Activated CD4-positive, alpha-beta T cell treated with anti-CD3 and anti-CD28 coated beads for 4 hours (primary cell): Measurements from ENCODE around the gene LMTK3.
"Not testable (repeated sequence)": the region's sequence is repeated elsewhere in the genome, so short reads cannot be mapped to it uniquely, and the experiment has no call there.

Experiments used
- DNase-seq, 2 donors: peaks; one replicate each; pipeline ENCODE4 v3.0.0-alpha.2; 2020

The LMTK3 gene

DNA sequence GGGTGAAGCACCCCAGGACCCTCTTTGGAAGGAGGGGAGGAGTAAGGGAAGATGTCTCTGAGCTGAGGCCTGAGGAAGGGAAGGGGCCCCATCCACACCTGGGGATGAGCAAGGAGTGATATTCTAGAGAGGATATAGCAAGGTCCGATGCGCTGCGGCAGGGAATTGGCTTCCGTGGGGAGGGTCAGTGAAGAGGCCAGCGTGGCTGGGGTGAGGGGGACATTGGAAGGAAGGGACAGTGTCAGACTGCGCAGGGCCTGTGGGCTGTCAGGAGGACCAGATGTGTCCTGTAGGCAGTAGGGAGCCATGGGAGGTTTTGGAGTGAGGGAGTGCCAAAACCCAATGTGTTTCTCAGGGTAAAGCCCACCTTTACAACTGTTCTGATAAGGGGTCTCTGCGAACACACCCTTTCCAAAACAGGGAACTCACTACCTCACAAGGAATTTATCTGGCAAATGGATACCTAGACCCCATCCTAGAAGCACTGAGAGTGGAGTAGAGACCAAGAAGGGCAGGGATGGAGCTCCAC is 3.7 kb downstream of the LMTK3 start:
- no peak for DNase-seq

DNA sequence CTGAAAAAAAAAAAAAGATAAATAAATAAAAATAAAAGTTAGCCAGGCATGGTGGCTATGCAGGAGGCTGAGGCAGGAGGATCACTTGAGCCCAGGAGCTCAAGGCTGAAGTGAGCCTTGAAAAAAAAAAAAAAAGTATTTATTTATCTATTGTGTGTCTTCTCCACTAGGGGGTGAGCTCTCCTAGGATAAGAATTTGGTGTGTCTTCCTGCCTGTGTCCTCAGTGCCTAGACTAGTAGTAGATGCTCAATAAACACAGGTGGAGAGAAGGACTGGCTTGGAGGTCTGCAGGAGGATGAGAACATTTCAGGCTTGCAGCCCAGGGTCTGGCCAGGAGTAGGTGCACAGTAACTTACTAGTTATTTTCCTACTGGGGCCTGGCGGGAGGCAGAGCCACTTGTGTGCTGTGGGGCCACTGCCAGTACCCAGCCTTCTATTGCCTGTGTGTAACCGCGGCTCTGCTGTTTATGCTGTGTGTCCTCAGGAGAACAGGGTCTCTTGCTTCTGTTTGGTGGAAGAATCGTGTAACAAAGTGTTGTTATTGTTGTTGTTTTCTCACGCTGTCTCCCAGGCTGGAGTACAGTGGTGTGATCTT is 5.4 kb downstream of the LMTK3 start:
- DNase-seq = no peak

DNA sequence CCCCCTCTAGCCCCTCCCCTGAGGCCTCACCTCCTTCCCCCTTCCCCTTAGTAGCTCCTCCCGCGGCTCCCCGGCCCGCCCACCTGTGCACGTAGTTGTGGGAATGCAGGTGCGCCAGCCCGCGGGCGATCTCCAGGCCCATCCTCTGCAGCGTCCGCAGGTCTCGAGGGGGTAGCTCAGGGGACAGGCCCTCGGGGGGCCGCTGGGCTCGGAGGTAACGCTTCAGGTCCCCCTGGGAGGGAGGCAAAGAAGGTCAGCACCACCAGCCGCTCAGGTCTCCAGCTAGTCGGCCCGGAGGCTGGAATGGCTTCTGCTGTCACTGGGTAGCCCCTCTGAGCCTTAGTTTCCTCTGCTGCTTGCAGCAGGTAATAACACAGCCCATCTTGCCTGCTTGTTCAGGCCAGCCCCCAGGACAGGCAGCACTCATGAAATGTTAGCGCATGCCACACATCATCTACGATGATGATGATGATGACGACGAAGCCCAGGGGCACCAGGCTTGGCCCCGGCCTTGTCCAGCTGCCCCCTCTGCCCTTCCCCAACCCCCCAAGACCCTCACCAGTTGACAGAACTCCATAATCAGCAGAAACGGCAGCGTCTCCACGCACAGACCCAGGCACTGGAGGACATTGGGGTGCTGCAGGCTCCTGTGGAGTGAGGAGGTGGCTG is 9.2 kb downstream of the LMTK3 start:
- DNase-seq = peak in 1 of 2 donors; percentile 71

DNA sequence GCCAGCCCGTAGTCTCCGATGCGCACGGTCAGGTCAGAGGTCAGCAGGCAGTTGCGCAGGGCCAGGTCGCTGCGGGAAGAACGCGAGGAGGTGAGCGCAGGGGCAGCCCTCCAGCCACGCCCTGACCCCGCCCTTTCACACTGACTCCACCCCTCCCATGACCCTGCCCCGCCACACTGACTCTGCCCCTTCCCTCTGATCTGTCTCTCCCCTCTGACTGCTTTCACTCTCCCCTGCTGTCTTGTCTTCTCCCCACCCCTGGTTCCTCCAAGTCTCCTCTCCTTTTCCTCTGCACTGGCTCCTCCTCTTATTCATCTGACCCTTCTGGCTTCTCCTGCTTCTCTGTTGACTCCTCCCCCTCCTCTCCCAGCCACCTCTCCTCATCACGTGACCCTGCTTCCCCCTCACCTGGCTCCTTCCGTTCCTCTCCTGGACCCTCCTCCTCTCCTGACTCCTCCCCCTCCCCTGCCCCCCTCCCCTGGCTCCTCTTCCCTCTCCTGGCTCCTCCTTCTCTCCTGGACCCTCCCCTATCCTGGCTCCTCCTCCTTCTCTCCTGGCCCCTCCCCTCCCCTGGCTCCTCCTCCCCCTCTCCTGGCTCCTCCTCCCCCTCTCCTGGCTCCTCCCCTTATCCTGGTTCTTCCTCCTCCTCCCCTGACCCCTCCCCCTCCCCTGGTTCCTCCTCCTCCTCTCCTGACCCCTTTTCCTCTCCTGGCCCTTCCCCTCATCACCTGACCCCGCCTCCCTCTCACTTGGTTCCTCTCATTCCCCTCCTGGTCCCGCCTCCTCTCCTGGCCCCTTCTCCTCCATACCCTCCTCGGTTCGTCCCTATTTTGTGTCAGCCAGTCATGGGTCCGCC is 9.9 kb downstream of the LMTK3 start:
- peak in 1 of 2 donors; percentile 73 for DNase-seq

DNA sequence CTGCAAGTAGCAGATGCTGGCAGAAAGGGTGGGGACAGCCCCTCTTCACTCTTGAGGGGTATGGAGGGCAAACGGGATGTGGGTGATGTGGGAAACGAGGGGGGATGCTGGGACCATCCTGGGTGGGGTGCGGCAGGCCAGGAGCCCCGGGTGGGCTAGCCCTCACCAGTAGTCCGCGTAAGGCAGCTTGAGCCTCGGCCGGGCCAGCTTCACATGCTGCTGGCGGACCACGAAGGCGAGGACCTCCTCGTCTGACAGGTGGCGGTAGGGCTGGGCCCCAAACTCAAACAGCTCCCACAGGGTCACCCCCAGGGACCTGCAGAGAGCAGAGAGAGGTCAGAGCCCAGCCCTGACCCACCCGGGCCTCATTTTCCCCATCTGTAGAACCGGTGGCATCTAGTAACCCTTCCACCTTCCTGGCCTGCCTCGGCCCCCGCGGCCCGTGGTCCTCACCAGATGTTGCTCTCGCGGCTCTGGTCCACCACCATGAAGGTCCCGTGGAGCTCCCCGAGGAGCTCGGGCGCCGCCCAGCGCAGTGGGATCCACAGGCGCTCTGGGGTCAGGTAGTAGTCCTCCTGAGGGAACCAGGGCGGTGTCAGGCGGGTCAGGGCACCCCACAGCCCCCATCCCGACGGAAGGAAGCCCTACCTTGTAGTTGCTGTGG is 10.7 kb downstream of the LMTK3 start:
- DNase-seq = no peak

DNA sequence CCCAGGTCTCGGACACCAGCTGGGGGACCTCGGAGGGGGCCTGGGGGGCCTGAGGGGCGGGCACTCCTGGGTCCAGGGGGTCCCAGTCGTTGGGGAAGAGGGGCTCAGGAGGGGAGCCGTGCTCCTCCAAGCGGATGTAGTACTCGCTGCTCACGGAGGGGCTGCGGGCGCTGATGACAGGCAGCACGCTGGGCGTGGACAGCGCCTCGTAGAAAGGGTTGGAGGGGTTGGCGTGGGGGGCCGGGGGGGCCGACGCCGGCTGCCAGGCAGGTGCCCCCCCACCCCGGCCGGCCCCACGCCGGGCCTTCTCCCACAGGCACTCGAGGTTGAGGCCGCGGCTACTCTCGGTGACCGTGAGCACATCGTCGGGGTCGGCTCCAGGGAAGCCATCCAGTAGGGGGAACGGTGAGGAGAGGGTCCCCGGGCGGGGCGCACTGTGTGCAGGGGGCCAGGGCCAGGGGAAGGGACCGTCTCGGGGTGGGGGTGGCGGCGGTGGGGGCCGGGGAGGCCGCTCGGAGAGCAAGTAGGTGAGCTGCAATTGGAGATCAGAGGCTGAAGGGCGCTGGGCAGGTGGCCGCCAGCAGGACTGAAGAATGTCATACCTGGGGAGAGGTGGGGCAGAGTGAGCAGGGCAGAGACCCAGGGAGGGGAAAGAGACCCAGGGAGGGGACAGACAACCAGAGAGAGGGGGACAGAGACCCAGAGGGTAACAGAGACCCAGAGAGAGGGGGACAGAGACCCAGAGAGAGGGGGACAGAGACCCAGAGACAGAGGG is 12.1 kb downstream of the LMTK3 start:
- no peak for DNase-seq

DNA sequence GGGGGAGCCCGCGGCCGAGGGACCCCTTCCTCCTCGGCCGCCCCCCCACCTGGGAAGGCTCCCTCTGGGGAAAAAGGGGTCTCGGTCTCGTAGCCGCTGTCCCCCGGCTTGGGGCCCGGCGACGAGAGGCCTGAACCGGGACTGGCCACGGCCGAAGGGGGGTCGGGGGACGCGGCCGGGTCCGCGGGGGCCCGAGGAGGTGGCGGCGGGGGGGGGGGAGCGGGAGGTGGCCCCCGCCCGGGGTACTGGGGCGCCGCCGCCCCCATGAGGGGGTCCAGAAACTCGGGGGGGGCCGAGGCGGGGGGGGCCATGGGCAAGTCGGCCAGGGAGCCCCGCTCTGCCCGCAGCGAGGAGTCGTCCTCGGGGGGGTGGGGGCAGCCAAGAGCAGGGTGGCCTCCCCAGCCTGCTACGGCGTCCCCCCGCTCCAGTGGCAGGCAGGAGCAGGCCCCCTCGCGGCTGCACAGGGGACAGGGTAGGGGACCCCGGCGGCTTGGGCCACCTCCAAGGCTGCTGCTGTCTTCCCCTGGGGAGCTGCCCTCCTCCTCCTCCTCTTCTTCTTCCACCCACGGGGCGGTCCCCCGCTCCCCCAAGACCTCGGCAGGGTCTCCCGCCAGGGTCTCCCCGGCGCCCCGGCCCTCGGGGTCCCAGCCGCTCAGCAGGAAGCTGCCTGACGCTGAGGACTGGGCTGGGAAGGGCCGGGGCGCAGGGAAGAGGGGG is 12.9 kb downstream of the LMTK3 start:
- DNase-seq = no peak

DNA sequence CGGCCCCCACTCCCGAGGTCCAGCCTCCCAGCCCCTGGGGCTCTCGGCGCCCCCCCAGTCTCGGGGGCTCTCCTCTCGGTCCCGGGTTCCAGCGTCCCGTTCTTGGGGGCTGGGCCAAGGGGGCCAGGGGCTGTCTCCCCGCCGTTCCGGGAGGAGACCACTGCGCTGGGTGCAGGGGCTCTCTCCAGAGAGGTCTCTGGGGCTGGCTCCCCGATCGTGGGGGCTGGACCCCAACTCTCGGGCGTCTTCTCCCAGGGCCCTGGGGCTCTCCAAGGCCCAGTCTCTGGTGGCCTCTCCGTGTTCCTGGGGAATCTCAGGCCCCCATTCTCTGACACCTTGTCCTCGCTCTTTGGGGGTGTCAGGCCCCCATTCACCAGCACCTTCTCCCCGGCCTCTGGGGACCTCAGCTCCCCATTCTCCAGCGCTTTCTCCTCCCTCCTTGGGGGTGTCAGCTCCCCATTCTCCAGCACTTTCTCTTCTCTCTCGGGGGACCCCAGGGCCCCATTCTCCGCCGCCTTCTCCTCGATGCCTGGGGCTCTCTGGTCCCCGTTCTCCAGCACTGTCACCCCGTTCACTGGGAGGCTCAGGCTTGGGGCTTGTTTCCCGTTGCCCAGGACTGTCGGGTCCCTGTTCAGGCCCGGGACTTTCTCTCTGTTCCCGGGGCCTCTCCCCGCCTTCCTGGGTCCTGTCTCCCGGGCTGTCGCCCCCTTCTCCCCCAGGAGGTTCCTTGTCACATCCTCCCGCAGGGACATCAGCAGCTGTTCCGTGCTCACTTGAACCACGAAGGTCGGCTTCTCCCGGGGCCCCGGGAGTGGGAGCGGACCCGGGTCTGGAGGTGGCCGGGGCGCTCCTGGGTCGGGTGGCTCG is 13.7 kb downstream of the LMTK3 start:
- no peak for DNase-seq

DNA sequence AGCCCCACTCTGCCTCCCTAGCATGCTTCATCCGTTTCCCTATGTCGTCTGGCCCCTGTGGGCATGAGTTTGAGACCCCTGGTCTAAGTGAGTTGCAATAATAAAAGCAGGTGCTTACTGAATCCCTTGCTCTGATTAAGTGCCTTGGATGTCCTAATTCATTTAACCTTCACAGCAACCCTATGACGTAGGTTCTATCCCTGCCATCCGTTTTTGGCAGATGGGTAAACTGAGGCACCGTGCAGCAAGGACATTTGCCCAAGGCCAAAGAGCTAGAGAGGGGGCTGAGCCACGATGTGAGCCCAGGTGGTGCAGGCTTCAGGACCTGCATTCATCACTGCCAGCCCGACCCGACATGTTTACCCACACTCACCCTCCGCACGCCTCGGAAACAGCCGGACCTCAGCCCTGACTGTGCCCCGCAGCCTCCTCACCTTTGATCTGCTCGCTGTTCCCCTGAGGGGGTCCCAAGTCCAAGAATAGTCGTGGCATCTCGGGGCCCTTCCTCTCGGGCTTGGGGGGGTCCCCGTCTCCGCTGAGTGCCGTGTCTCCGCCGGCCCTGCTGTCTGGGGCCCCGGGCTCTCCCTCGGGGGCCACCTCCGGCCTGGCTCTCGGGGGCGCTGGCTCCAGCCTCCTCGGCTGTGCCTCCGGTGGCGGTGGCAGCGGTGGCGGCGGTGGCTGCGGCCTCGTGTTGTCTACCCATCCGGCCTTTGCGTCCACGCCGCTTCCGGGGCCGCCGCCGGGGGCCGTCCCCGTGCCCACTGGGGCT is 14.5 kb downstream of the LMTK3 start:
- DNase-seq = no peak

DNA sequence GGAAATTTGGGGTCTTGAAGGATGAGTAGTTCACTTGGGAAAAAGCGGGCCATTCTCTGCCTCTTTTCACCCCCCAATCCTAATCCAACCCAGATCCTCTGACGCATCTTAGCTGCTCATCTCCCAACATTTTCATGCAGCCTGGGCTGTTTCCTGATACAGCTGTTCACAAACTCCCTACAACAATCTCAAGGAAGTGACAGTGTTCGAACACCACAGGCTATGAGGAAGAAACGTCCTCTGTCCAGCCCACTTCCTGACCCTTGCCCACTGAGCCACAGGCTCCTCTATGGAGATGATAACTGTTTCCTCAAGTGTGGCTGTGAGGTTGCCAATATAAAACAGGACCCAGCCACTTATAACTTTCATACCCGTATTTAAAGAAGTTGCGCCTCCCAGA is 16.2 kb downstream of the LMTK3 start:
- DNase-seq = no peak

DNA sequence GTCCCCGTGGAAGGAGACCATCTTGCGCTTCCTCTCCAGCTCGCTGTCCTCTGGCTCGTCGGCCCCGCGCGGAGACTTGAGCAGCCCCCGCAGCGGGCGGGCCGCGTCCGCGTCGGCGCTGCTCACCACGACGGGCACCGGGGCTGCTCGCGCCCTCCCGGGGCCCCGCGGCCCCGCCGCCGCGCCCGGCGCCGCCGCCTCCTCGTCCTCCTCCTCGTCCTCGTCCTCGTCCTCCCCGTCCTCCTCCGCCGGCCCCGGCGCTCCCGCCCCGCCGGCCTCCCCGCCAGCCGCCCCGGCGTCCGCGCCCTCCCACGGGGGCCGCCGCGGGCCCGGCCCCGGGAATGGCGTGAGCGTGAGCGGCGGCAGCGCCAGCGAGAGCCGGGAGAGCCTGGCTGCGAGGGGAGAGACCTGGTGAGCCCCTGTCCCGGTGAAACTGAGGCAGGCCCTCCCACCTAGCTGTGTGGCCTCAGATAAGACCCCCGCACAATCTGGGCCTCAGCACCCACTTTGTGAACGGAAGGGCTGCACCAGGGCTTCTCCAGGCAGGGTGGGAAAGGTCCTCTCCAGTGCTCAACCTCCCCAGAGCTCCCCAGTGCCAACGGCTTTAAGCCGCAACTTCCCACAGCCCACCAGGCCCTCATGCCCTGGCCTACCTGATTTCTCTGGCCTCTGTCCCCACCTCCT is 17.8 kb downstream of the LMTK3 start:
- no peak for DNase-seq

DNA sequence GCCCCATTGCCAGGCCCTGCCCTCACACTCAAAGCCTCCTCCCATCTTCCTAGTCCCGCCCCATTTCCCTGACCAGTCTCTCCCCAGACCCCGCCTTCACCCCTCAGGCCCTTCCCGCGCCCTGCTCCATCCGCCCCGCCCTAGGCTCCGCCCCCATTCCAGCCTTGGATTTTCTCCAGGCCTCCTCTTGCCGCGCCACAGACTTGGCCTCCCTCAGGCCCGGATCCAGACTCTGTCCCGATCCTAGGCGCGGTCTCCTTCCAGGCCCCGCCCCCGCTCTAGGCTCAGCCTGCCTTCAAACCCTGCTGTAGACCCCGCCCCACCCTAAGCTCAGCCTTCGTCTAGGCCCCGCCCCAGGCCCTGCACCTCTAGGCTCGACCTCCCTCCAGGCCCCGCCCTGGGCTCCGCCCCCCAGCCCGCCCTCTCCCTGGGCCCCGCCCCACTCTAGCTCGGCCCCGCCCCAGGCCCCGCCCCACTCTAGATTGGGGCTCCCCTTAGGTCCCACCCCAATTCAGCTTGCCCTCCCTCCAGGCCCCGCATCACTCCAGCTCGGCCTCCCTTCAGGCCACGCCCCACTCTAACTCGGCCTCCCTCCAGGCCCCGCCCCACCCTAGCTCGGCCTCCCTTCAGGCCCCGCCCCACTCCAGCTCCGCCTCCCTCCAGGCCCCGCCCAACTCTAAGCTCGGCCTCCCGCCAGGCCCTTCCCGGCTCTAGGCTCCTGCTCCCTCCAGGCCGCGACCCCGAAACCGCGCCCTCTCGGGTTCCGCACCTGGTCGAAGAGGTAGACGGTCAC is 18.5 kb downstream of the LMTK3 start:
- peak; percentile 76 for DNase-seq

DNA sequence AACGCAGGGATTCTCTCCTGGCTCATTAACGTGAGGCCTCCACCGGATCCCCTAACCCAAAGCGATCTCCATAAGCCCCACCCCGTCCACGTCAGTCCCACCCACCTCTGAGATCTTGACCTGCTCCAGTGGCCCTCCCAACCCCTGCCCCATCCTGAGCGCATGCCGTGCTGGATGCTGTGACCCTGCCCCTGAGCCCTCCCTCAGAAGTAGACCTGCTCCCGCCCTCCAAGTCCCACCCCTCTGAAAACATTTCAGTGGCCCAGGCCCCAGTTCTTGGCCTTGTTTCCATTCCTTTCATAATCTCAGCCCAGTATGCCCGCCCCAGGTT is 19.9 kb downstream of the LMTK3 start:
- no peak for DNase-seq

DNA sequence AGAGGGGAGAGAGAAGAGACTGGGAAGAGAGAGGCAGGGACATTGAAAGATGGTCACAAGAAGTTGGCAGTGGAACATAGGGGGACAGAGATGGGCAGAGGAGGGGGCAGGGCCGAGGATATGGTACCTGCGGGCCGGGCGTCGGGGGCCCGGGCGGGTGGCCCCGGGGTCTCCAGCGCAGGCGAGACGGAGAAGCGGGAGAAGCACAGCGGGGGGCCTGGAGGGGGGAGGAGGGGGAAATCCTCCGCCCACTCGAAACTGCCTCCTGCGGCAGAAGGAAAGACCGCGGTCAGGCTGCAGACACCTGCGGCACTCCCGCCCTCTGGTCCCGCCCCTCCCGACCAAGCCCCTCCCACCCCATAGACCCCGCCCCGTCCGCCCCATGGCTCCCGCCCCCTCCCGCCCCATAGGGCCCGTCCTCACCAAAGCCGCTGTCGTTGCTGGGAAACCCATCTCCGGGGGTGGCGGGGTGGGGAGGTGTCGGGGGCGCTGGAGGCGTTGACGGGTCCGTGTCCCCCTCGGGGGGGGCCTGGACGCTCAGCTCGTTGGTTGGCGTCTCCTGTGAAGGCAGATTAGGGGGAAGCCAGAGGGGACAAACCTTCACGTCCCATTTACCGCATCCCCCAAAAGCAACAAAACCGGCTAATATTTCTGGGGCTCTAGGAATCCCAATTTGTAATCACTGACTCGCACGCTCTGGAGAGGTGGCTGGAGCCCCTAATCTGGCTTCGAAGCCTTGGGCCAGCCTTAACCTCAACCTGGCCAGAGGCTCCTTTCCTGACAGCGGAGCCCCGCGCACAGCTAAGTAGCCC is 20.4 kb downstream of the LMTK3 start:
- peak; percentile 55 to 70 for DNase-seq

DNA sequence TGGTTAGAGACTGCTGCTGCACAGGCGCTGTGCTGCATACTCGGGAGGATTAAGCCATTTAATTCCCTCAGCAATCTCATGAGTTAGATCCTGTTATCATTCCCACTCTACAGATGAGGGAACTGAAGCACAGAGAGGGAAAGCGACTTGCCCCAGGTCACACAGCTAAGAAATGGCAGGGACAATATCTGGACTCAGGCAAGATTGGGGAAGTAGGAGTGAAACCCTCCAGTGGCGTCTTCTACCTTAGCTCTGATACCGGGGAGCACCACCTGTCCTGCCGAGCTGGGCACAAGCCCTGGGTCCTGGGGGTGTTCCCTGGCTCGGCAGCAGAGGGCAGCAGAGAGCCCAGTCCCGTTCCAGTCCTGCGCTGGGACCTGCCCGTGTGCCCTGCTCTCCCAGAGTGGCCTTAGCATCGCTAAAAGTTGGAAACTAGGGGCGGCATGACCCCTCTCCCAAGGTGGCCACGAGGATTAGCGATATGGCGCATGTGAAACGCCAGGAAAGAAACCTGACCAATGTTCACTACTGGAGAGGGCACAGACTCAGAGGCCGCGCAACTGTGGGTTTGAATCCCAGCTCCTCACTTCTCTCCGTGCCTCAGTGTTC is 21.9 kb downstream of the LMTK3 start:
- DNase-seq = peak; percentile 65 to 82

DNA sequence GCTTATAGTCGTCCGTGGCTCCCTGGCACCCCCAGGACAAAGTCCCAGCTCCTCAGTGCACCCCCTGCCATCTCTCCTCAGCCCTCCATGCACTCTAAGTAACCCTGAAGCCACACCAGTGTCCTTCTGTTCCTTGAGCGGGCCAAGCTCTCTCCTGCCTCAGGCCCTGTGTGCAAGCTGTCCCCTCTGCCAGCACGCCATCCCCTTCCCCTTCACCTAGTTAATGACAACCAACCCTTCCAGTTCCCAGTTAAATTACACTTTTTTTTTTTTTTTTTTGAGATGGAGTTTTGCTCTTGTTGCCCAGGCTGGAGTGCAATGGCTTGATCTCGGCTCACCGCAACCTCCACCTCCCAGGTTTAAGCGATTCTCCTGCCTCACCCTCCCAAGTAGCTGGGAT is 23.2 kb downstream of the LMTK3 start:
- DNase-seq = not testable (repeated sequence)

DNA sequence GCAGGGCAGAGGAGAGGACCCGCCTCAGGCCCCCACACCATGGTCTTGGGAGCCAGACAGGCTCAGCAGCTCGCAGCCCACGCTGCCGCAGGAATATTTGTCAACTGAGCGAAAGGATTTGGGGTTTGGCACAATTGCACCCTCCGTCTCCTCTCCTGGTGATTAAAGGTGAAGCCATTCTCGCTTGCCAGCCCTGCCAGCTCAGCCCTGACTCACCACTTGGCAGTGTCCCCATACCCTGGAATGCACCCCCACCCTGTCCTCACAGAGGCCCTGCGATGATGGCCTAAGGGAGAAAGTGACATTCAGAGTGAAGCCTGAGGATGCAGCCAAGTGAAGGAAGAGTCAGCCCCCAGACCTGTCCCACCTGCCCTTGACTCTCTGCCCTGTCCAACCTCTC is 23.7 kb downstream of the LMTK3 start:
- DNase-seq = no peak
